OCI-LY3 (cell line): ENCODE measurements around the gene FMNL2.

Experiments used
- EZH2phosphoT487 ChIP-seq: fragments of 200-600 bp; shearing (Covaris generic); IDR thresholded peaks from 2 replicates; pipeline ENCODE4 v1.6.1; 2018; ENCODE audit warnings: antibody characterized with exemption, mixed run types, low read depth
- TF ChIP-seq, protein P1 (sequence below): fragments of 200-600, 300-600 bp; sonication (generic); IDR thresholded peaks from 2 replicates; pipeline ENCODE4 v1.5.1; 2014; ENCODE audit warnings: antibody characterized with exemption, low read length, low read depth

GRCh38 chr2:152534460-152535135, 199.6 kb downstream of the FMNL2 start:
- TF ChIP-seq, protein P1, sequence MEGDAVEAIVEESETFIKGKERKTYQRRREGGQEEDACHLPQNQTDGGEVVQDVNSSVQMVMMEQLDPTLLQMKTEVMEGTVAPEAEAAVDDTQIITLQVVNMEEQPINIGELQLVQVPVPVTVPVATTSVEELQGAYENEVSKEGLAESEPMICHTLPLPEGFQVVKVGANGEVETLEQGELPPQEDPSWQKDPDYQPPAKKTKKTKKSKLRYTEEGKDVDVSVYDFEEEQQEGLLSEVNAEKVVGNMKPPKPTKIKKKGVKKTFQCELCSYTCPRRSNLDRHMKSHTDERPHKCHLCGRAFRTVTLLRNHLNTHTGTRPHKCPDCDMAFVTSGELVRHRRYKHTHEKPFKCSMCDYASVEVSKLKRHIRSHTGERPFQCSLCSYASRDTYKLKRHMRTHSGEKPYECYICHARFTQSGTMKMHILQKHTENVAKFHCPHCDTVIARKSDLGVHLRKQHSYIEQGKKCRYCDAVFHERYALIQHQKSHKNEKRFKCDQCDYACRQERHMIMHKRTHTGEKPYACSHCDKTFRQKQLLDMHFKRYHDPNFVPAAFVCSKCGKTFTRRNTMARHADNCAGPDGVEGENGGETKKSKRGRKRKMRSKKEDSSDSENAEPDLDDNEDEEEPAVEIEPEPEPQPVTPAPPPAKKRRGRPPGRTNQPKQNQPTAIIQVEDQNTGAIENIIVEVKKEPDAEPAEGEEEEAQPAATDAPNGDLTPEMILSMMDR: no peak
- no peak for TF ChIP-seq EZH2phosphoT487
